NT2/D1 (cell line): ENCODE results near the gene TMEM147.

ENCODE experiments used
- SUZ12 ChIP-seq: IDR thresholded peaks from 2 replicates; pipeline ENCODE4 v1.6.1; 2011; ENCODE audit not compliant: insufficient read length, insufficient read depth; ENCODE audit errors: extremely low read depth
- YY1 ChIP-seq: IDR thresholded peaks from 2 replicates; pipeline ENCODE4 v1.6.1; 2011; ENCODE audit not compliant: insufficient read length, insufficient read depth
- ZNF274 ChIP-seq: IDR thresholded peaks from 2 replicates; pipeline ENCODE4 v1.6.1; 2011; ENCODE audit warnings: mild to moderate bottlenecking, low read depth, low read length

- no peak for TF ChIP-seq ZNF274
- no peak for TF ChIP-seq SUZ12
- TF ChIP-seq YY1, result no peak
Measured at GRCh38 chr19:35534803-35535480, 10.5 kb upstream of the TMEM147 start.
